Bronchial epithelial cell (primary cell): ENCODE data around the gene UPB1. TPM values are rescaled to one million over a fixed set of nuclear protein-coding genes. Genes with fewer than 3 reads are reported as not detected.

Experiments
- DNase-seq: peaks from one replicate; pipeline ENCODE4 v3.0.0-alpha.2; 2010; ENCODE audit warnings: low read depth
- FAIRE-seq: peaks from 2 replicates; lab custom pipeline; 2011; peaks lifted over from hg19 to GRCh38; lab: Jason Lieb, UNC
- H3K27me3 ChIP-seq: 2 replicates; pipeline ENCODE4 v1.5.1; 2011; ENCODE audit warnings: low read length; ENCODE audit not compliant: control insufficient read depth, insufficient read depth
- H3K36me3 ChIP-seq: 2 replicates; pipeline ENCODE4 v1.5.1; 2011; ENCODE audit warnings: low read length; ENCODE audit not compliant: control insufficient read depth, insufficient read depth
- H3K4me3 ChIP-seq: 2 replicates; pipeline ENCODE4 v1.5.1; 2011; ENCODE audit warnings: mild to moderate bottlenecking, low read depth, low read length, control low read depth
- CTCF ChIP-seq: IDR thresholded peaks from 2 replicates; pipeline ENCODE4 v1.5.1; 2011; ENCODE audit warnings: mild to moderate bottlenecking, moderate library complexity, low read length, control low read depth, inconsistent platforms; ENCODE audit not compliant: insufficient read depth, severe bottlenecking
- total RNA-seq: library from RNA; depleted of rRNA; stranded (reverse); fragments of >200 nt; gene quantifications from 2 replicates; pipeline ENCODE4 v1.2.1, GENCODE V29; 2014

UPB1 gene
- total RNA-seq, 1 donor from 2014 or later = not detected

- peaks cover 9% of the 10 kb centered on the region for H3K27me3 ChIP-seq
- no peak for TF ChIP-seq CTCF
- FAIRE-seq = no peak
These were observed 23.1 kb downstream of the UPB1 start for GRCh38 chr22:24518228-24518627.

GRCh38 chr22:24518771-24519485 is 23.8 kb downstream of the UPB1 start:
- DNase-seq = no peak
- TF ChIP-seq CTCF = no peak
- Histone ChIP-seq H3K27me3 (peaks cover 8% of the 10 kb centered on the region), H3K36me3 (no peaks in the 10 kb centered on the region), H3K4me3 (no peak overlapping the region)
- FAIRE-seq = no peak

More at GRCh38 chr22:24518228-24518627, 23.1 kb downstream of the UPB1 start:
- Histone ChIP-seq H3K36me3 (no peaks in the 10 kb centered on the region), H3K4me3 (no peak overlapping the region)
- DNase-seq = no peak

GRCh38 chr22:24519496-24519895 is 24.4 kb downstream of the UPB1 start:
- no peaks in the 10 kb centered on the region for H3K36me3 ChIP-seq
- DNase-seq (no peak), FAIRE-seq (no peak)
- TF ChIP-seq CTCF = no peak
- no peak overlapping the region for H3K4me3 ChIP-seq
- H3K27me3 ChIP-seq = peaks cover 7% of the 10 kb centered on the region

GRCh38 chr22:24521791-24522245 is 26.7 kb downstream of the UPB1 start:
- Histone ChIP-seq H3K4me3 (no peak overlapping the region), H3K27me3 (peaks cover 2% of the 10 kb centered on the region), H3K36me3 (no peaks in the 10 kb centered on the region)
- peak; percentile 76 for TF ChIP-seq CTCF
- DNase-seq (peak; percentile 87), FAIRE-seq (peak; percentile 40)

- Histone ChIP-seq H3K27me3 (no peaks in the 10 kb centered on the region), H3K36me3 (no peaks in the 10 kb centered on the region), H3K4me3 (no peak overlapping the region)
- TF ChIP-seq CTCF = no peak
- peak; percentile 26 for DNase-seq
- FAIRE-seq = no peak
These were observed 28.7 kb downstream of the UPB1 start for GRCh38 chr22:24523873-24524272.
